Measurements from ENCODE around the gene ENTR1.

DNA sequence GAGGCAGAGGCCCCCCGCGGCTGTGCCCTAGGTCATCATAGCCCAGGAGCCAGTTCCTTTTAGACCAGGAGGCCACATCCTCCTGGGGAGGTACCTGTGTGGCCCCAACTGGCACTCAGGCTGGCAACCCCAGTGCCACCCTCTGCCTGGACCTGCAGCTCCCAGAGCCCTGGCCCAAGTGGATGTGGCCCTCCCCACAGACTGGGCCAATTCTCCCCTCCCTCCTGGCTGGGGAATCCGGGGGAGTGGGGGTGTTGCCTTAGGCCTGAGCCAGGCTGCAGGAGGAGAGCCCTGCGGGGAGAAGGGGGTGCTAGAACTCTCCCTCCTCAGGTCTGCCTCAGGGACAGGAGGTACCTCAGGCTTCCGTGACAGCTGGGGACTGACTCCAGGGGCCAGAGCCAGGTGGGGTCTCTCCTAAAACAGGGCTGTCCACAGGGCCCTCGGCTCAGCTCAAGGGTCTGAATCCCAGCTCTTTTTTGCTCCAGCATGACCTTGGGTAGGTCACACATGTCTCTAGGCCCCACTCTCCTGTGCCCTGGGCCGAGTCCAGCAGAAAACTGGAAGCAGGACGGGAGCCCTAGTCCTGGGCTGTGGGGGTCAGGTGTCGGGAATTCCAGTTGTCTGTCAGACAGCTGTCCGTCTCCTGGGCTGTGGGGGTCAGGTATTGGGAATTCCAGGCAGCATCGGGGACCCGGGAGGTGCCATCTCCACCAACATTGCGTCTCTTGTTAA is 56.5 kb downstream of the ENTR1 start:
- TF ChIP-seq, protein P1, sequence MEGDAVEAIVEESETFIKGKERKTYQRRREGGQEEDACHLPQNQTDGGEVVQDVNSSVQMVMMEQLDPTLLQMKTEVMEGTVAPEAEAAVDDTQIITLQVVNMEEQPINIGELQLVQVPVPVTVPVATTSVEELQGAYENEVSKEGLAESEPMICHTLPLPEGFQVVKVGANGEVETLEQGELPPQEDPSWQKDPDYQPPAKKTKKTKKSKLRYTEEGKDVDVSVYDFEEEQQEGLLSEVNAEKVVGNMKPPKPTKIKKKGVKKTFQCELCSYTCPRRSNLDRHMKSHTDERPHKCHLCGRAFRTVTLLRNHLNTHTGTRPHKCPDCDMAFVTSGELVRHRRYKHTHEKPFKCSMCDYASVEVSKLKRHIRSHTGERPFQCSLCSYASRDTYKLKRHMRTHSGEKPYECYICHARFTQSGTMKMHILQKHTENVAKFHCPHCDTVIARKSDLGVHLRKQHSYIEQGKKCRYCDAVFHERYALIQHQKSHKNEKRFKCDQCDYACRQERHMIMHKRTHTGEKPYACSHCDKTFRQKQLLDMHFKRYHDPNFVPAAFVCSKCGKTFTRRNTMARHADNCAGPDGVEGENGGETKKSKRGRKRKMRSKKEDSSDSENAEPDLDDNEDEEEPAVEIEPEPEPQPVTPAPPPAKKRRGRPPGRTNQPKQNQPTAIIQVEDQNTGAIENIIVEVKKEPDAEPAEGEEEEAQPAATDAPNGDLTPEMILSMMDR (IDR thresholded peaks at IDR 0.05), result no peak
- no peak for TF ChIP-seq POLR2A (IDR thresholded peaks at IDR 0.05)
- no peak for TF ChIP-seq POLR2AphosphoS5 (IDR thresholded peaks at IDR 0.05; ENCODE audit: insufficient read depth in 1 of 2, low read depth in 1 of 2)

Measured in vagina (tissue), 2 donors.